ENCODE data around the gene ITGBL1.

DNA sequence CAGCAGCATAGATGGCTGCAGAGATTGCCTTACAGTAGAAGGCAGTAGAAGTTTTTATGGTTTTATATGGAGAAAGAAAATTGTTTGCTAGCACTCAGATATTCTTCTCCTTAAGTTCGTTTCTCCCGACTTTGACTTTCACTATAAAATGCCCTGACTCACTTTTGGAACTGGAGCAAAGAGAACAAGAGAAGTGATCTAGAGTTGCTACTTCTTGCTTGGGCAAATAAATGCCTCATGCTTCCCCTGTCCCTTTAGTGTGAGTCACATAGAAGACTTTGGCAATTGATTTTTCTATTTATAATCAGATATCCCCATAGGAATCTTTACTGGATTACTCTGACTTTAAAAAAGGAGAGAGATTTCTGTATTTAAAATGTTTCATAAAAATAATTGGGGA lies 46.9 kb downstream of the ITGBL1 start:
- TF ChIP-seq EZH2phosphoT487 (conservative IDR thresholded peaks at IDR 0.05; ENCODE audit: low read length), result no peak
- TF ChIP-seq, protein P1, sequence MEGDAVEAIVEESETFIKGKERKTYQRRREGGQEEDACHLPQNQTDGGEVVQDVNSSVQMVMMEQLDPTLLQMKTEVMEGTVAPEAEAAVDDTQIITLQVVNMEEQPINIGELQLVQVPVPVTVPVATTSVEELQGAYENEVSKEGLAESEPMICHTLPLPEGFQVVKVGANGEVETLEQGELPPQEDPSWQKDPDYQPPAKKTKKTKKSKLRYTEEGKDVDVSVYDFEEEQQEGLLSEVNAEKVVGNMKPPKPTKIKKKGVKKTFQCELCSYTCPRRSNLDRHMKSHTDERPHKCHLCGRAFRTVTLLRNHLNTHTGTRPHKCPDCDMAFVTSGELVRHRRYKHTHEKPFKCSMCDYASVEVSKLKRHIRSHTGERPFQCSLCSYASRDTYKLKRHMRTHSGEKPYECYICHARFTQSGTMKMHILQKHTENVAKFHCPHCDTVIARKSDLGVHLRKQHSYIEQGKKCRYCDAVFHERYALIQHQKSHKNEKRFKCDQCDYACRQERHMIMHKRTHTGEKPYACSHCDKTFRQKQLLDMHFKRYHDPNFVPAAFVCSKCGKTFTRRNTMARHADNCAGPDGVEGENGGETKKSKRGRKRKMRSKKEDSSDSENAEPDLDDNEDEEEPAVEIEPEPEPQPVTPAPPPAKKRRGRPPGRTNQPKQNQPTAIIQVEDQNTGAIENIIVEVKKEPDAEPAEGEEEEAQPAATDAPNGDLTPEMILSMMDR (IDR thresholded peaks at IDR 0.05; ENCODE audit: insufficient read depth, low read length, poor library complexity, severe bottlenecking), result no peak
